ENCODE results near the gene CCR7.

Gene CCR7

GRCh38 chr17:40564883-40565768, at the start of gene CCR7:
Gene CCR7, minus strand, starts transcription at chr17:40565472. Its CDS starts 63 bp downstream, at chr17:40565409.
- no peak for DNase-seq (ENCODE audit: low spot score)

GRCh38 chr17:40614431-40615067, 49.3 kb upstream of the CCR7 start:
- no peak for DNase-seq (ENCODE audit: low spot score)

GRCh38 chr17:40613467-40614154, 48.3 kb upstream of the CCR7 start:
- no peak for DNase-seq (ENCODE audit: low spot score)

GRCh38 chr17:40612599-40613244, 47.5 kb upstream of the CCR7 start:
- DNase-seq (ENCODE audit: low spot score) = no peak

- no peak for DNase-seq (ENCODE audit: low spot score)
Measured at GRCh38 chr17:40611840-40612474, 46.7 kb upstream of the CCR7 start.

- DNase-seq (ENCODE audit: low spot score) = no peak
Measured at GRCh38 chr17:40610359-40610758, 45.1 kb upstream of the CCR7 start.

GRCh38 chr17:40608061-40608581, 42.8 kb upstream of the CCR7 start:
- no peak for DNase-seq (ENCODE audit: low spot score)

GRCh38 chr17:40607641-40608040, 42.4 kb upstream of the CCR7 start:
- DNase-seq (ENCODE audit: low spot score) = no peak

- DNase-seq (ENCODE audit: low spot score) = no peak
Measured at GRCh38 chr17:40606548-40607353, 41.5 kb upstream of the CCR7 start.

- no peak for DNase-seq (ENCODE audit: low spot score)
Measured at GRCh38 chr17:40605306-40605705, 40.0 kb upstream of the CCR7 start.

- no peak for DNase-seq (ENCODE audit: low spot score)
Measured at GRCh38 chr17:40604327-40605080, 39.2 kb upstream of the CCR7 start.

GRCh38 chr17:40602445-40603443, 37.5 kb upstream of the CCR7 start:
- no peak for DNase-seq (ENCODE audit: low spot score)

- DNase-seq (ENCODE audit: low spot score) = peak; percentile 78
Measured at GRCh38 chr17:40600486-40601046, 35.3 kb upstream of the CCR7 start.

- DNase-seq (ENCODE audit: low spot score) = no peak
Measured at GRCh38 chr17:40599468-40599763, 34.1 kb upstream of the CCR7 start.

GRCh38 chr17:40598619-40599467, 33.6 kb upstream of the CCR7 start:
- DNase-seq (ENCODE audit: low spot score) = no peak

- no peak for DNase-seq (ENCODE audit: low spot score)
Measured at GRCh38 chr17:40598301-40598618, 33.0 kb upstream of the CCR7 start.

- no peak for DNase-seq (ENCODE audit: low spot score)
Measured at GRCh38 chr17:40597556-40598300, 32.5 kb upstream of the CCR7 start.
